Measurements from ENCODE around the gene PLCL2. TPM values are rescaled to one million over a fixed set of nuclear protein-coding genes. Genes with fewer than 3 reads are reported as not detected.

Gene PLCL2
- total RNA-seq, 4 donors from 2014 or later, result 4.1 to 9.1 (median 6.7) TPM

GRCh38 chr3:16887130-16887529, 2.4 kb downstream of the PLCL2 start:
- no peak overlapping the region for H3K27ac ChIP-seq (replicated peaks in 1 of 4)
- H3K36me3 ChIP-seq, result no peaks in the 10 kb centered on the region
- TF ChIP-seq POLR2A (IDR thresholded peaks at IDR 0.05; ENCODE audit: low read depth) (no peak), EP300 (IDR thresholded peaks at IDR 0.05) (no peak), POLR2AphosphoS5 (IDR thresholded peaks at IDR 0.05) (no peak), CTCF (IDR thresholded peaks at IDR 0.05) (no peak)
- 90% methylated on average over 1 of the region's 1 CpG for WGBS
- no peaks in the 10 kb centered on the region for H3K27me3 ChIP-seq
- intact Hi-C loops (cut with DNase I), result no loop called here
- DNase-seq (ENCODE audit: extremely low spot score), result no peak
- no peak overlapping the region for H3K4me3 ChIP-seq
- H3K9me3 ChIP-seq, result no peaks in the 10 kb centered on the region
- peaks cover 14 to 30% (median 20%) of the 10 kb centered on the region in 4 donors for H3K4me1 ChIP-seq

- intact Hi-C loops (cut with DNase I), result no loop called here
- no peak for DNase-seq (ENCODE audit: extremely low spot score)
- TF ChIP-seq EP300 (IDR thresholded peaks at IDR 0.05) (no peak), POLR2A (IDR thresholded peaks at IDR 0.05; ENCODE audit: low read depth) (no peak), CTCF (IDR thresholded peaks at IDR 0.05) (no peak), POLR2AphosphoS5 (IDR thresholded peaks at IDR 0.05) (no peak)
- Histone ChIP-seq H3K4me1 (peaks cover 14 to 25% (median 20%) of the 10 kb centered on the region in 4 donors), H3K27ac (replicated peaks in 1 of 4) (peak overlapping the region in 1 of 4 donors; percentile 8), H3K9me3 (no peaks in the 10 kb centered on the region), H3K27me3 (no peaks in the 10 kb centered on the region), H3K36me3 (no peaks in the 10 kb centered on the region), H3K4me3 (peak overlapping the region in 2 of 4 donors; percentile 4 to 7)
- 44% methylated on average over 3 of the region's 3 CpGs for WGBS
Observed at GRCh38 chr3:16888356-16888755, 3.6 kb downstream of the PLCL2 start.

- H3K36me3 ChIP-seq, result no peaks in the 10 kb centered on the region
- H3K4me3 ChIP-seq, result peak overlapping the region in 2 of 4 donors; percentile 4 to 7
- no peaks in the 10 kb centered on the region for H3K27me3 ChIP-seq
- H3K9me3 ChIP-seq, result no peaks in the 10 kb centered on the region
- H3K4me1 ChIP-seq, result peaks cover 11 to 22% (median 17%) of the 10 kb centered on the region in 4 donors
- DNase-seq (ENCODE audit: extremely low spot score), result no peak
- intact Hi-C loops (cut with DNase I), result no loop called here
- WGBS, result 77% methylated on average over 9 of the region's 9 CpGs
- no peak for TF ChIP-seq POLR2AphosphoS5 (IDR thresholded peaks at IDR 0.05)
- no peak for TF ChIP-seq POLR2A (IDR thresholded peaks at IDR 0.05; ENCODE audit: low read depth)
- TF ChIP-seq CTCF (IDR thresholded peaks at IDR 0.05), result no peak
- no peak for TF ChIP-seq EP300 (IDR thresholded peaks at IDR 0.05)
- H3K27ac ChIP-seq (replicated peaks in 1 of 4), result no peak overlapping the region
Observed at GRCh38 chr3:16888785-16889607, 4.2 kb downstream of the PLCL2 start.

GRCh38 chr3:16890597-16891333, 6.0 kb downstream of the PLCL2 start:
- peaks cover 1 to 15% (median 7%) of the 10 kb centered on the region in 4 donors for H3K4me1 ChIP-seq
- no peaks in the 10 kb centered on the region for H3K9me3 ChIP-seq
- no peak overlapping the region for H3K4me3 ChIP-seq
- no peaks in the 10 kb centered on the region for H3K27me3 ChIP-seq
- no peak for DNase-seq (ENCODE audit: extremely low spot score)
- TF ChIP-seq CTCF (IDR thresholded peaks at IDR 0.05) (no peak), POLR2AphosphoS5 (IDR thresholded peaks at IDR 0.05) (no peak), POLR2A (IDR thresholded peaks at IDR 0.05; ENCODE audit: low read depth) (no peak), EP300 (IDR thresholded peaks at IDR 0.05) (no peak)
- intact Hi-C loops (cut with DNase I), result no loop called here
- WGBS, result 91% methylated on average over 5 of the region's 5 CpGs
- H3K36me3 ChIP-seq, result no peaks in the 10 kb centered on the region
- no peak overlapping the region for H3K27ac ChIP-seq (replicated peaks in 1 of 4)

Measured in esophagus muscularis mucosa (tissue), 4 donors.